ENCODE data around the gene MOAP1.
"Not testable (repeated sequence)": the region's sequence is repeated elsewhere in the genome, so short reads cannot be mapped to it uniquely, and the experiment has no call there.

Gene MOAP1

GRCh38 chr14:93184391-93185348 is at the start of gene MOAP1, which contains the start of gene LYSET:
Gene MOAP1, minus strand, starts transcription at chr14:93184897. Its CDS starts 655 bp downstream, at chr14:93184242.
Gene LYSET, plus strand, starts transcription at chr14:93185317. Its CDS starts 89 bp downstream, at chr14:93185406.
- DNase-seq: peak; percentile 93

- not testable (repeated sequence) for DNase-seq
Observed at GRCh38 chr14:93233078-93233477, 48.4 kb upstream of the MOAP1 start.

GRCh38 chr14:93232159-93232558 is 47.5 kb upstream of the MOAP1 start:
- no peak for DNase-seq

- peak; percentile 62 for DNase-seq
Observed at GRCh38 chr14:93231129-93231979, 46.7 kb upstream of the MOAP1 start.

GRCh38 chr14:93230539-93230938 is 45.8 kb upstream of the MOAP1 start:
- DNase-seq: no peak

- no peak for DNase-seq
Observed at GRCh38 chr14:93228550-93228949, 43.9 kb upstream of the MOAP1 start.

GRCh38 chr14:93223565-93223964 is 38.9 kb upstream of the MOAP1 start:
- no peak for DNase-seq

- DNase-seq: no peak
Observed at GRCh38 chr14:93220509-93220908, 35.8 kb upstream of the MOAP1 start.

GRCh38 chr14:93219103-93219726 is 34.5 kb upstream of the MOAP1 start:
- peak; percentile 77 for DNase-seq

GRCh38 chr14:93214598-93214997 is 29.9 kb upstream of the MOAP1 start:
- no peak for DNase-seq

GRCh38 chr14:93212432-93212831 is 27.7 kb upstream of the MOAP1 start:
- DNase-seq: no peak

- DNase-seq: peak; percentile 25
Observed at GRCh38 chr14:93207468-93208308, 23.0 kb upstream of the MOAP1 start.

GRCh38 chr14:93206793-93207467 is 22.2 kb upstream of the MOAP1 start, which contains the start of the genes GON7 and UBR7:
Gene GON7, minus strand, starts transcription at chr14:93207065. Its CDS starts 28 bp downstream, at chr14:93207037.
Gene UBR7, plus strand, starts transcription at chr14:93207256. Its CDS starts 36 bp downstream, at chr14:93207292.
- DNase-seq: peak; percentile 99

GRCh38 chr14:93201155-93201704 is 16.5 kb upstream of the MOAP1 start:
- no peak for DNase-seq

- DNase-seq: no peak
Observed at GRCh38 chr14:93200553-93200952, 15.9 kb upstream of the MOAP1 start.

- DNase-seq: no peak
Observed at GRCh38 chr14:93199031-93199430, 14.3 kb upstream of the MOAP1 start.

GRCh38 chr14:93195316-93195999 is 10.8 kb upstream of the MOAP1 start:
- DNase-seq: no peak

GRCh38 chr14:93186956-93187355 is 2.3 kb upstream of the MOAP1 start:
- no peak for DNase-seq

GRCh38 chr14:93186466-93186865 is 1.8 kb upstream of the MOAP1 start:
- no peak for DNase-seq

GRCh38 chr14:93185349-93185720 is 638 bp upstream of the MOAP1 start:
- no peak for DNase-seq

All from COR-L47 (cell line).